HG03460 (cell line): ENCODE data around the gene PCDH9.

Source experiments
- ATAC-seq: cut with Tn5 transposase; IDR thresholded peaks from one replicate; pipeline ENCODE4 v1.9.1; 2021; ENCODE audit not compliant: unreplicated experiment

PCDH9 gene

DNA sequence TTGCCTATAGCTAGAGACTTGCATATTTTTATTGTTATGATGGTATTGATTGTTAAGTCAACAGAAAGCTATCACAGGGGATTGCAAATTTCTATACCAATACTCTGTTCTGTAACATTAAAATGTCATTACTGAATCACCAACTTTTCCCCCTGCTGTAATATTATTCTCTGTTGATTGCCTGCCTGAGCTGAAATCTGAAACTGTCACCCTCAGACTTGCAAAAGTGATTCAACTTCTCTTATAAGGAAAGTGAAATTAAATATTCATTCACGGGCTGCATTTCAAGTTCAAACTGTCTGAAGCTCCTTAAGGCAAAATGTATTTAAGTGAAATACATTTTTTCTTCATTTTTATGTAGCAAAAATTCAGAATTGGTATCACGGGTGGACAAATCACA, 723.2 kb downstream of the PCDH9 start:
- ATAC-seq, result peak; percentile 61

DNA sequence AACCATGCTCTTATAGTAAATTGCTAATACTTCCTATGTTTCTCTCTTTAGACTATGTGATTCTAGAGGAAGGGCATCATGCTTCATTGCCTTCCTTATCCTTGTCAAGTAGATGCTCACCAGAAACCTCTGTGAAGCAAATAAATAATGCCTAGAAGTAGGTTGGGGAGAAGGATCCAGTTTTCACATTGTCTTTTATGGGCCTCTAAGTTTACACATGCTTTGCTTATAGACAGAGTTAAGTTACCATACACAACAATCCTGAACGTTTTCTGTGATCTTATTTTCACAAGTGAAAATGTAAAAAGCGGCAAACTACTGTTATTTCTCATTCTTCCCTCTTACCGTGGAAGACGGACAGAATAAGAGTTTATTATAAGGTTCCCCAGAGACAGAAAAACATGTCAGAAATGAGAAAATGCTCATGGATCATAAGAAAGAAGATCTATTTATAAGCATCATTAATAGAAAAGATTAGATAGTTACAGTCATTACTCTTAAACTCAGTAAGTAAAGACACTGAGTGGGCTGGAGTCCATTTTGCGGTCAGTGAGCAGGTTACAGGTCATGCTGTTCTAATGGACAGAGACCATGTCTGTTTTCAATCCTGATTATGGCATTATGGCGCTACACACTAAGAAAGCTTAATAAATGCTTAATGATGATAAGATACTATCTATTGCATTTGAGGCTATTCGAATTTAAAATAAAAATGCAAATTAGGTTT, 723.9 kb downstream of the PCDH9 start:
- ATAC-seq, result no peak

DNA sequence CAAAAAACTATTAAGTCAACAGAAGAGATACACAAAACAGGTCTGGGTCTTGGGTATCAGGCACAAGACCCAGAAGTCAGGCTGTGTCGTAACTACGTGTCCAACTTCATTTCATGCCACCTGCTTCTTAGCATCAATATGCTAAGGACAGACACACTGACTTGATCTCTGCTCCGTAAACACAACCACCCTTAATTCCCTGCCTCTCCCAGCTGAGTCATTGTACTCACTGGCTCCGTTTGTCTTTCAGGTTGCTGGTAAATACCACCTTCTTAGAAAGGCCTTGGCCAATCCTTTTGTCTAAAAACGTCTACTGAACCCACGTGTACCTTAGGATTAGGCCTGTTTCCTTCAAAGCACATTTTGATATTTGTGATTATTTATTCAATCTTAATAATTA, 726.2 kb downstream of the PCDH9 start:
- no peak for ATAC-seq

DNA sequence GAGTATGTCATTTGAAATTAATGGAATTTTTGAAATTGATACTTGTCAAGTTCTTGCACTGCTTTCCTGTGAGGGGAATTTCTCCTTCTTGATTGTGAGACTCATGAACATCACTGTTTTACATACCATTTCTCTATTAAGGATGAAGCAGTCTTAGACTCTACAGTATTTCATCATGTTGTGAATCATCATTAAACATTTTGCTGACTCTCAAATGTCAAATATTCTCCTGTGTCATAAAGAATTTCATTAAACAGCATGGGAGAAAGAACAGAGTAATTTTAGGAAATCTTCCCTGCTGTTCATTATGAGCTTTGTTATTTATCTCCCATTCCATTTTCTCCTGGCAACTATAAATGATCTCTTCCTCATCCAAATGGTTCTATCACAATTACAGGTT, 729.0 kb downstream of the PCDH9 start:
- no peak for ATAC-seq

DNA sequence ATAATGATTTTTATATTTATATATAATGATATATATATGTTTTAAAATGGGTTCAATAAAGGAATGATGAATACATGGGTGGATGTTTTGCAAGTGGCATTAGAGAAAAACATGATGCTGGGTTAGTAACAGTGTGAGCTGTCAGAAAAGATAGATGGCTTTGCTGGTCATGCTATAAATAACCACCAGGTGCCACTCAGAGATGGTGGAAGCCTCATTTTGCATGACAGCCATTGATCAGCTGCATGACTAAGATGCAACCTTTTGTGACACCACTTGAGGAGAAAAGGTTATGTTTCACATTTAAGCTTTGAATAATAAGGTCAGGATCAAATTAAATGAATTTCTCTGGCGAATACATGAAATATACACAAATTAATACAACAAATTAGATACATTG, 737.7 kb downstream of the PCDH9 start:
- peak; percentile 76 for ATAC-seq

DNA sequence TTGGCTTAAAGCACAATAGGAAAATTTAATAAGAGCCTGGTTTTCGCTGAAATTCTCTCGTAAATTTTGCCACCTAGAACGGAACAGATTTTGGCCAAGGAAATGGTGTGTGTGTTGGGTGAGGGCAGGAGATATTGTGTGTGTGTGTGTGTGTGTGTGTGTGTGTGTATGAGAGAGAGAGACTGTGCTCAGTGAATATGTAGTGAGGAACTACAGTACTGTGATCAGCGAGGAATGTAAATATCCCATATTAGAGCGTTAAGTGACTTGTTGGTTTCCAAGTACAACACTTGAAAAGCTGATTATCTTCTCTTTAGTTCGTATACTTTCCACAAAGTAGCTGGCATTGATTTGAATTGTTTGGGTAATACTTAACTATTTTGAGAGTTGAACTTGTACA, 738.9 kb downstream of the PCDH9 start:
- ATAC-seq, result no peak

DNA sequence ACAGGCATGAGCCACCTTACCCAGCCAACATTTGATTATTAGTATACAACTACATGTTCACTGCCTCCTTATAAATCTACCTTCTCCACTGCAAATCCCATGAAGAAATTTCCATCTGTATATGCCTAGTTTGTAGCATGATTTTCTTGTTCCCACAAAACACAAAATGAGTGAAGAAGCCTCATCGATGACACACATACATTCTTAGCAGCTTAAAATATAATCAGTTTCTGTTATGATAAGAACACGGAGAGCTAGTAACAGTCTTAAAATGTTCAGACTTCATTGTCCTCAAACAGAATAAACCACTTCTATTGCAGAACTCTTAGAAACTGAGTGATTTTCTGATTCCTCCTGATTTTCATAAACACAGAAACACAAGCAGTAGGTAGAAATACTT, 740.5 kb downstream of the PCDH9 start:
- no peak for ATAC-seq

DNA sequence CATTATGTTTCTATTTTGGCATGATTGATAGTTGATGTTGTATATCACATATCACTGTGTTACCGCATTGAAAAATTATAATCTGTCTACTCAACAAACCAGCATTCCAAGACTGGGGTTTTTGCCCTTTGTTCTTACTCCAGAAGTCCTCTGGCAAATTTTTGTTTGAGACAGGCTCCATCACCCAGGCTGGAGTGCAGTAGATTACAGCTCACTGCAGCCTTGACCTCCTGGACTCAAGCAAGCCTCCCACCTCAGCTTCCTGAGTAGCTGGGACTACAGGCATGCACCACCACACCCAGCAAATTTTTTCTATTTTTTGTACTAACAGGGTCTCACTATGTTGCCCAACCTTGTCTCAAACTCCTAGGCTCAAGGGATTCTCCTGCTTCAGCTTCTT, 741.0 kb downstream of the PCDH9 start:
- no peak for ATAC-seq

DNA sequence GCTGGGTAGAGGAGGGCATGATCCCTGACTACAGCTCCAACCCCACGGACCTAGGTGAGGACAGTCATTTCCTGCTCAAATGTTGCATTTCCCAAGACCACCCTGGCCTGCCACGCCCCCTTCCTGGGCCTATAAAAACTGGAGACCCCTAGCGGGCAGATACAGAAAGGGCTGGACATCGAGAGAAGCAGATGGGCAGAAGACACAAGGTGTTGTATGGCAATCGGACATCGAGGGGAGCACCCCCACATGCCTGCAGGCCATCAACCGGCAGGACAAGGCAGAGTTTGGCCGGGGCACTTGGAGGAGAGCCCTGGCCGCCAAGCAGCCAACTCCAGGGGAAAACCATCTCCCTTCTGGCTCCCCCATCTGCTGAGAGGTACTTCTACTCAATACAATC, 746.4 kb downstream of the PCDH9 start:
- ATAC-seq, result no peak

DNA sequence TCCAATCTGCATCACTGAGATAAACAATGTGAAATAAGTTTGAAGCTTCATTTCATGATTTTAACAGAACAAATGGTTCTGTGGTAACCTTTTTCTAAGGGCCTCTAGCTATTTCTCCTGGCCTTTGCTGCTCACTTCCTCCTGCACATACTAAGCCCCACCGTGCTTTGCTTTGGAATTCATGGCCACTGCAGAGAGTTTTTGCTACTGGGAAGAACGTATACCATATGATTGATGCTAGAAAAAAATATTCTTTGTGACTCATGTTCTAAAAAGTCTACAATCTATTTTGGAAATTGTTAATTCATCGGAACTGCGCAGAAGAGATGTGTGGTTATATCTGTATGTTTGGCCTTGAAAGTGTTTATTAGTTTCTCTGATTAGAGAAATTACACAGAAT, 747.3 kb downstream of the PCDH9 start:
- no peak for ATAC-seq

DNA sequence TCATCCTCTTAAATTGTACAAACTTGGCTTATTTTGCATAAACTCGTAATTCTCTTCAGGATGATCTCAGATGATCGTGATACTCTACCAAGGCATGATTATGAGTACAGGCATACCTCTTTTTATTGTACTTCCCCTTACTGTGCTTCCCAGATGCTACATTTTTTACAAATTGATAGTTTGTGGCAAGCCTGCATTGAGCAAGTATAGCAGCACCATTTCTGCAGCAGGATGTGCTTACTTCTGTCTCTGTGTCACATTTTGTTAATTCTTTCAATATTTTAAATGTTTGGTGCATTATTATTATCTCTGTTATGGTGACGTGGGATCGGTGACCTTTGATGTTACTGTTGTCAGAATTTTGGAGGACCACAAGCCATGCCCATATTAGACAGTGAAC, 752.3 kb downstream of the PCDH9 start:
- ATAC-seq, result no peak

DNA sequence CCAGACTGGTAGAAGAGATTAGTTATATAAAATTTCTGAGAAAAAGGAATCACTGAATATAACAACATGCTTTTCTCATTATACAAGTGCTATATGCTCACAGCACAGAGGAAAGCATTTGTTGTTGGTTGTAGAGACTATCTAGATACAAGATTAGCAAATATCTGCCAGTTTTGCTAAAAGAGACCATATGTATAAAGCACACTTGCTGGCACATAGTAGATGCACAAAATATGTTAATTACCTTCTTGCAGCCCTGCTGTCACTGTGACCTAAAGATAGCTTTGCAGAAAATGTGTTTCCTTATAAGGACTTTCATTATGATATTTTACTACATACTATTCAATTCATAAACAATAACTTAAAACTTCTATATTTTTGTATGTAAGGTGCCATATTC, 755.1 kb downstream of the PCDH9 start:
- no peak for ATAC-seq

DNA sequence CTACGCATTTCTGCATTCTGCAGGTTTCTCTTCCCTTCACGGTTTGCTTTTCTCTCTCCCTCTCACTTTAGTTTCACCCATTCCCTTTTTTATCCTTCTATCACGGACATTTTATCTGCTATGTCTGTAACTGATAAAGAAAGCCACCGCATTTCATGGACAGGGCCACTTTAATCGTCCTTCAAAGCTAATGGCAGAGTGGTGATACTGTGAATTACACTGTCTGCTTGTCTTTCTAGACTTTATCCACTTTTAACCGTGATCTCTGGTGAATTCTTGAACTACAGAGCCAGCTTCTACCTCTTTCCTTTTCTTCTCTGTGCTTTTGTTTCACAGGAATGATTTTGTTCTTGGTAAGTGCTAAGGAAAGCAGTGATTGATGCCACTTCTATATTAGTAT, 760.4 kb downstream of the PCDH9 start:
- no peak for ATAC-seq

DNA sequence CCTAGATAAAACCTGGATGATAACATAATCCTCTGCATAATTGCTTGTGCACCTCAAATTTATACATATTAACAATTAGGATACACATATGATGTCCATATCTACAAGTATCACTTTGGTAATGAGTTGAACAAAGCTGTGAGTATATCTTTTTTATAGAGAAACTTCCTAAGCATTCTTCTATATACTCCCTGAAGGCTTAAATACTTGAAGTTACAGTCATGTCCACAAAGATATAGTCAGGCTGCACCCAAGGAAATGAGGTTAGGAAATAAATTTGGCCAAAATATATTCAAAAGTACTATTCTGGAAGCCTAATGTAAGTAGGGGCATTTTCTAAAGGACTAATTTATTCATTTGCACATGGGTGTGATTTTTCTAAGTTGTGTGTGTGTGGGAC, 761.5 kb downstream of the PCDH9 start:
- no peak for ATAC-seq

DNA sequence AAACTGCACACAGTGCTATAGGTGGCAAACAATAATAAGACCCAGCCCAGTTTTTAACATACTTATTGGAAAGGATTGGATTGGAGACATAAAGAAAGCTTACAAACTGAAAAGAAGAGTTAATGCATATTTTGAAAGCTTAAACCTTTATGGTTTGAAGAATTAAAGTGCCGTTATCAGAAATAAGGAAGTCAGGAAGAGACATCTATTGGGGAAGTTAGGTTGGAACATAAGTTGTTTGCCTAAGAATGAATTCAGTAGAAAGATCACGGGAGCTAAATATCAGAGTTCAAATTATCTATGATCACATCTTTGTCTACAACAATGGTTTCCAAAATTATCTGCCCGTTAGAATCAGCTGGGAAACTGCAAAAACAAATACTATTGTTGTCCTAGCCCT, 767.9 kb downstream of the PCDH9 start:
- ATAC-seq, result no peak

DNA sequence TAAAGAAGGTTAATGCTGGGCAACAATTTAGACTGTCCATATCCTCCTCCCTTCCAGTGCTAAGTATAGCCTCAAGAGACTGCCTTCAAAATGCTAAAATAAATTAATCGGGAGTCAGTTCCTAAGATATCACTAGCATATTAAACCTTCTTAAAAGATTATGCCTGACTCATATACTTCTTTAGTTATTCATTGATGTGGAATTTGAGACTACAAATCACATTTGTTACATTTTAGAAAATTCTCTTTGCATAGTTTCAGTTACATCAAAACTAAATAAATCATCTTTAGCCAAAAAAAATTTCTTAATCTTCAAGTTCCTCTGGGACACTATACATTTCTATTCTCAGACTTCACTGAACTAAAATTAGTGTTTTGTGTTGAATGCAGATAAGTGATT, 769.1 kb downstream of the PCDH9 start:
- ATAC-seq, result no peak

DNA sequence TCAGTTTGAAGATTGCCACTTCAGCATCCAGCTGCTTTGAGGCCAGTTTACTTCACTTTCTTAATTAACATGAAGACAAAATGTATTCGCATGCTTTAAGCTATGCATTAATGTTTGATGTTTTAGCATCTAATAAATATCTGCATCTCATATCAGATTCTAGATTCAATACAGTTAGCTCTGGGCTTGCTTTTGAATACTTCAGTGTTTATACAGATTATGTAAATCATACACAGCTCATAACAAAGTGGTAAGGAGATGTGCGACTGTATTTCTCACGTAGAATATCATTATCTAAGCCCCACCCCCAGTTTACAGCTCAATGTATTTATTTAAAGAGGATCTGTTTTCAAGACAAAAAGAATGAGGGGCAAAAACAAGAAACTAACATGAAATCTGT, 770.5 kb downstream of the PCDH9 start:
- ATAC-seq, result no peak

DNA sequence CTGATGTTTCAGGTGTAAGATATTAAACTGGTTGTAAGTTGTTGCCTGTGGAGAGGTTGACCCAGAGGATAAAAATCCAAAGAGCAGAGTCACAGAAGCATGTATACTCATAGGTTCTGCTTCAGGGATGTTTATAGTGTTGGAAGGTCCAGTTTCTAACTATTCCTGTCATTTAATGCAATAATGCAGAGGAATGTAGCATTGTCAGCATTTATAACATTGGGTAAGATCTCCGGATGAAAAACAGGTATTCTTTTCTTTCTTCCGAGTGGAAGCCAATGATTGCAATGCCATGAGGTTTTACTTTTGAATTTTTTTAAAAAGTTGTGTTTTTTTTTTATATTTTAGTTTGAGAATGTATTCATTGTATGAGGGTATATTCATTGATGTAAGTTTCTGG, 771.0 kb downstream of the PCDH9 start:
- no peak for ATAC-seq

DNA sequence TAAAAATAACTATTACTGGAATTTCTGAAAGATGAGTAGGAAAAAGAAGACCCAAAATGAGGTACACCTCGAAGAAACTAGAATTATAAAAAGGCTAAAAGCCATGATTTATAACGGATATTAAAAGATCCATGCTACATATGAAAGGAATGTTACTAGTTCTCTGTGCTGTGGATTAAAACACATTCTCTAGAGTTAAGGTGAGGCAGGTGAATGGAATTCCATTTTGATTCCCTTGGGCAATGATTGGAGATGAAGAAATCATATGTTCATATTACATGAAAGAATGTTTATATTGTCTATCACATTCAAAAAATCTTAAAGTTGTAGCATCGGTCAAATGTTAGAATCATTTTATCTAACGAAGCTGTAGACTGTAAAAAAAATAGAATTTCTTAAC, 783.7 kb downstream of the PCDH9 start:
- ATAC-seq, result no peak

DNA sequence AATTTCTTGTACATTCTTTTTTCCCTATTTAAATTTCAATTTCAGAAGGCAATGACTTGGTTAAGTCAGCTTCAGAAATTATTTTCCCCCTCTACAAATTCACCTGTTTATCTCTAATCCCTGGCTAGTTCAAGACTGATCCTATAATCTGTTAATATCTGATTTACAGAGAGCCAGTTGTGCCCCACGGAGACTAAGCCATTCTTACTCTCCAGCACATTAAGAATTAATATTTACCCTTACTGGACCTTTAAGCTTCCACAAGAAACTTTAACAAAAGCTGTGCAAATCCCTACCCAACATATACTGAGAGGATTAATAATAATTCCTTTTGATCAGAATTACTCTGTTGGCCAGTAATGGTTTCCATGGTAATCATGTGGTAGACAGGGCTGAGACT, 786.2 kb downstream of the PCDH9 start:
- no peak for ATAC-seq

DNA sequence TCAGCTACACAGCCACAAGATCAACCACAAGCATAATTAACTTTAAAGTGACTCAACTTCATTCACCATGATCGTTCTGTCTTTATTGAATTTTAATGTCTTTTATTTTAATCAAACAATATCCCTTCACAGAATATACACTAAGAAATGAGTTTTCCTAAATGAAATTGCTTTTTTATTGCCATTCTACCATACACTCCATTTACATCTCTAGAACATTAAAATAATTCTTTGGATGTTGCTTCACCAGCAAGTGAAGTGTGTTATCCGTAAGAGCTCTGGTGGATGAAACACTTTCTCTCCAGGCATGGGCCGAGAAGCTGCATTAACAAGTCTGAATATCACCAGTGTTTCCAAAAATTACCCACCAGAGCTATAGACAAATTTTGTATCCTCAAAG, 789.2 kb downstream of the PCDH9 start:
- ATAC-seq, result no peak

DNA sequence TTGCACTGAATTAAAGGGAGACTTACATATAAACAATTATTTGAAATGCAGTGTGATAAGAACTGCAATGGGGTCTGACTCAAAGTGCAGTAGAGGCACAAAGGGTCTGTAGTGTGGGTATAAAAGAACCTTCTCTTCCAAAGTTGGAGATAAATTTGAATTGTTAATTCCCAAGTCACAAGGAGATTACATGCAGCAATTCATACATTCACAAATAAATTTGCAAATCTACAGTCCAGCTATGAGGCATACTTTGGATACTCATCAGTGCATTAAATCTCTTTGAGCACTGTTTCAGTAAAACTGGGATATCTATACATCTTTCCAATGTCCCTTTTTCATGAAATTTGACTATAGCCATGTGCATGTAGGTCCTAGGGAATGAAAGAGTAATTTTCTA, 799.4 kb downstream of the PCDH9 start:
- no peak for ATAC-seq

DNA sequence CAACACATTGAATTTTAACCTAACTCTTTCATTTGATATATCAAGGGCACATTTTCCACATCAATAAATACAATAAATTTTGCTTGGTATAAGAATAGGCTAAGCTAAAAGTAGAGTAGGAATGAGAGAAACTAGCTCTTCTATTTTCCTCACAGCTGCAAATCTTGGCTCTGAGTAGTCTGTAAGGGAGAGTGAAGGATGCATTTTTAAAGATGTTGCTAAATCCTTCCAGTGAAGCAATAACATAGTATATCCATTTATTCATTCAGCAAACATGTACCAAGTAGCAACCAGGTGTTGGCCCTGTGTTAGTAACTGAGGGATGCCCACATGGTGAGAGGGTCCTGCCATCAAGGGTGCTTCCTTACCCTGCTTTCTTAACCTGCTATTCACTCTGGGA, 799.9 kb downstream of the PCDH9 start:
- ATAC-seq, result no peak

DNA sequence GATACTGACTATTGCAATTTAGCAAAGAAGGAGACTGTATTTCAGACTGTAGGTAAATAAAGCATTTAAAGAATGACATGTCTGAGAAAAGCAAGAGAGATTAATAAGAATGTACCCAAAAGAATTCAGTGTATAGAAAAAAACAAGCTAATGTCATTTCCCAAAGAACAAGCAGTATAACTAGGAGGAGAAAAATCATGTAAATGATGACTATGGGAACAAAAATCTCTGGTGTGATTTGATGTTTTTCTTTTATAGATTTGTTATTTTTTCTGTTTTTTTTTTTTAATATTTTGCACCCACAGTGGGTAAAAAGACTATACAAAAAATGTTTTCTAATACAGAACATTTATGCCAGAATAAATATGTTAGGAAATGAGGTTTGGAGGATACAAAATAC, 801.0 kb downstream of the PCDH9 start:
- no peak for ATAC-seq
